DMS114 treated with DMSO at 0.1 percent for 48 hours (cell line): ENCODE results near the gene PSTPIP1.

Source experiments
- DNase-seq: peaks from one replicate; lab custom pipeline; 2025; ENCODE audit not compliant: unreplicated experiment; lab: John Stamatoyannopoulos, UW

PSTPIP1 gene

GRCh38 chr15:76978522-76979330 is 16.2 kb upstream of the PSTPIP1 start:
- no peak for DNase-seq

GRCh38 chr15:76979331-76979925 is 15.5 kb upstream of the PSTPIP1 start:
- DNase-seq, result no peak

- no peak for DNase-seq
Observed at GRCh38 chr15:76979996-76980520, 14.9 kb upstream of the PSTPIP1 start.

GRCh38 chr15:76982356-76982755 is 12.6 kb upstream of the PSTPIP1 start:
- DNase-seq, result no peak

GRCh38 chr15:76982756-76983155 is 12.2 kb upstream of the PSTPIP1 start:
- DNase-seq, result no peak

GRCh38 chr15:76983590-76984375 is 11.1 kb upstream of the PSTPIP1 start:
- DNase-seq, result no peak

GRCh38 chr15:76986743-76987142 is 8.2 kb upstream of the PSTPIP1 start:
- no peak for DNase-seq

GRCh38 chr15:76987276-76987675 is 7.7 kb upstream of the PSTPIP1 start:
- DNase-seq, result no peak

- DNase-seq, result no peak
Observed at GRCh38 chr15:76987896-76988860, 6.7 kb upstream of the PSTPIP1 start.

GRCh38 chr15:76988867-76989780 is 5.8 kb upstream of the PSTPIP1 start:
- DNase-seq, result no peak

GRCh38 chr15:76991048-76991447 is 3.9 kb upstream of the PSTPIP1 start:
- no peak for DNase-seq

- DNase-seq, result no peak
Observed at GRCh38 chr15:76991741-76992645, 2.9 kb upstream of the PSTPIP1 start.

- DNase-seq, result no peak
Observed at GRCh38 chr15:76993114-76993725, 1.7 kb upstream of the PSTPIP1 start.

GRCh38 chr15:76994001-76994400 is 925 bp upstream of the PSTPIP1 start:
- no peak for DNase-seq

GRCh38 chr15:76994496-76994895 is 430 bp upstream of the PSTPIP1 start:
- DNase-seq, result no peak

GRCh38 chr15:76996076-76996525 is 1.2 kb downstream of the PSTPIP1 start:
- no peak for DNase-seq

- DNase-seq, result no peak
Observed at GRCh38 chr15:76996526-76997401, 1.8 kb downstream of the PSTPIP1 start.
